Measurements from ENCODE around the gene MPIG6B.
A peak's percentile ranks its signal among the peaks of the same experiment; 100 is the strongest.

The MPIG6B gene

DNA sequence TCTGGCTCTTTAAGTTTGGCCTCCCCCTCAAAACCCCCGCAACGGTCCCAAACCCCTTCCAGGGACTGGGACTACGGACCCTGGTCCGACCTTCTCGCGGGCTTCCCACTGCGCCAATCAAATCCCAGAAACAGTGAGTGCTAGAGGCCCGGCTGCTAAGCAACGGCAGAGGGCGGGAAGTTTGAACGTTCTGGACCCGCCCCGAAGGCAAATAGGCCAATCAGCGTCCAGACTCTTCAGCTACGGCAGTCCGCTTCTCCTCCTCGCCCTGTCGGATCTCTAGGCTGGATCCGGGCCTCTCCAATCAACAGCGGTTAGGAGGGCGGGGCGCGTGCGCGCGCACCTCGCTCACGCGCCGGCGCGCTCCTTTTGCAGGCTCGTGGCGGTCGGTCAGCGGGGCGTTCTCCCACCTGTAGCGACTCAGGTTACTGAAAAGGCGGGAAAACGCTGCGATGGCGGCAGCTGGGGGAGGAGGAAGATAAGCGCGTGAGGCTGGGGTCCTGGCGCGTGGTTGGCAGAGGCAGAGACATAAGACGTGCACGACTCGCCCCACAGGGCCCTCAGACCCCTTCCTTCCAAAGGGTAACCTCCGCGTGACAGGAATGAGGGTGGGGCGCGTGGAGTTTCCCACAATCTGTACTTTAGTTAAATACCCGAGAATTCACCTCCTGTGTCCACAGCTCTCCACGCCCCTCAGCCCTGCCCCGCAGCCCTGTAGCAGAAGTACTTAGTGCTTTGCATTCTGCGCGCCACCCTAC is 16.6 kb downstream of the MPIG6B start, which contains the start of gene MSH5:
Gene MSH5 (plus strand): TSS at position 367 of the 758 bp plus-strand sequence. CDS start 462 bp downstream, outside the sequence.
- peaks cover 48% of the 10 kb centered on the region for H3K79me2 ChIP-seq (ENCODE audit: control insufficient read depth, low read length)
- H3K4me3 ChIP-seq (ENCODE audit: low read length), result peak within 1 kb of the TSS; percentile 84
- TF ChIP-seq, protein P1, sequence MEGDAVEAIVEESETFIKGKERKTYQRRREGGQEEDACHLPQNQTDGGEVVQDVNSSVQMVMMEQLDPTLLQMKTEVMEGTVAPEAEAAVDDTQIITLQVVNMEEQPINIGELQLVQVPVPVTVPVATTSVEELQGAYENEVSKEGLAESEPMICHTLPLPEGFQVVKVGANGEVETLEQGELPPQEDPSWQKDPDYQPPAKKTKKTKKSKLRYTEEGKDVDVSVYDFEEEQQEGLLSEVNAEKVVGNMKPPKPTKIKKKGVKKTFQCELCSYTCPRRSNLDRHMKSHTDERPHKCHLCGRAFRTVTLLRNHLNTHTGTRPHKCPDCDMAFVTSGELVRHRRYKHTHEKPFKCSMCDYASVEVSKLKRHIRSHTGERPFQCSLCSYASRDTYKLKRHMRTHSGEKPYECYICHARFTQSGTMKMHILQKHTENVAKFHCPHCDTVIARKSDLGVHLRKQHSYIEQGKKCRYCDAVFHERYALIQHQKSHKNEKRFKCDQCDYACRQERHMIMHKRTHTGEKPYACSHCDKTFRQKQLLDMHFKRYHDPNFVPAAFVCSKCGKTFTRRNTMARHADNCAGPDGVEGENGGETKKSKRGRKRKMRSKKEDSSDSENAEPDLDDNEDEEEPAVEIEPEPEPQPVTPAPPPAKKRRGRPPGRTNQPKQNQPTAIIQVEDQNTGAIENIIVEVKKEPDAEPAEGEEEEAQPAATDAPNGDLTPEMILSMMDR (IDR thresholded peaks at IDR 0.05; ENCODE audit: low read depth, low read length, poor library complexity, severe bottlenecking), result no peak
- no peak for TF ChIP-seq EZH2phosphoT487 (IDR thresholded peaks at IDR 0.05; ENCODE audit: borderline replicate concordance, low read length)
- H3K27ac ChIP-seq (ENCODE audit: low read depth, low read length), result peak within 1 kb of the TSS; percentile 96
- peaks cover 29% of the 10 kb centered on the region for H3F3A ChIP-seq (ENCODE audit: control insufficient read depth, insufficient read depth)
- no peaks in the 10 kb centered on the region for H4K20me1 ChIP-seq (ENCODE audit: control insufficient read depth, insufficient read depth, low read depth, low read length)
- H3K27me3 ChIP-seq (ENCODE audit: control insufficient read depth, low read length), result no peaks in the 10 kb centered on the region
- peaks cover 57% of the 10 kb centered on the region for H3K36me3 ChIP-seq (ENCODE audit: control insufficient read depth, low read length)
- H3K4me1 ChIP-seq (ENCODE audit: control insufficient read depth, low read length), result peaks cover 62% of the 10 kb centered on the region
- H3K9me3 ChIP-seq (ENCODE audit: control insufficient read depth, insufficient read depth, low read length), result no peaks in the 10 kb centered on the region
- H3K4me2 ChIP-seq (ENCODE audit: low read length), result peak within 1 kb of the TSS; percentile 93
- H3K9me2 ChIP-seq (replicated peaks; ENCODE audit: control insufficient read depth, low read length), result no peaks in the 10 kb centered on the region

DNA sequence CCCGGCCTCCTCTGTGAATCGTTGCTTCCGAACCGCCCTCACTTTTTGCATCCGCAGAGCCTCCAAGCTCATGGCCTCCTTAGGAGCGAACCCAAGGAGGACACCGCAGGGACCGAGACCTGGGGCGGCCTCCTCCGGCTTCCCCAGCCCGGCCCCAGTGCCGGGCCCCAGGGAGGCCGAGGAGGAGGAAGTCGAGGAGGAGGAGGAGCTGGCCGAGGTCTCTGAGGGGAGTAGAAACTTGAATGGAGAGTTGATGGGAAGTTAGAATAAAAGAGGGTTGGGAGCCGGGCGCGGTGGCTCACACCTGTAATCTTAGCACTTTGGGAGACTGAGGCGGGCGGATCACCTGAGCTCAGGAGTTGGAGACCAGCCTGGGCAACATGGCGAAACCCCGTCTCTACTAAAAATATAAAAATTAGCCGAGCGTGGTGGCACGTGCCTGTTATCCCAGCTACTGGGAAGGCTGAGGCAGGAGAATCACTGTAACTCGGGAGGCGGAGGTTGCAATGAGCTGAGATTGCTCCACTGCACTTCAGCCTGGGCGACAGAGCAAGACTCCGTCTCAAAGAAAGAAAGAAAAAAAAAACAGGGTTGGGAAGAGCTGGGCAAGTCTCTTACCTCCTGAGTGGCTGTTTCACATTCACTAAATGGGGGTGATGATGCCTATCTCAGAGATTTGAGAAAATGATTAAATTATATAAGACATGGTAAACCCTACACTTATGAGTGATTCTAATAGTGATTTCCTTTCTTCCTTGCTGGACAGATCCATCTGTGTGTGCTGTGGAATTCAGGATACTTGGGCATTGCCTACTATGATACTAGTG is 17.4 kb downstream of the MPIG6B start:
- Histone ChIP-seq H3K79me2 (ENCODE audit: control insufficient read depth, low read length) (peaks cover 40% of the 10 kb centered on the region), H3K27ac (ENCODE audit: low read depth, low read length) (peak overlapping the region; percentile 96), H3K9me2 (replicated peaks; ENCODE audit: control insufficient read depth, low read length) (no peaks in the 10 kb centered on the region), H4K20me1 (ENCODE audit: control insufficient read depth, insufficient read depth, low read depth, low read length) (no peaks in the 10 kb centered on the region), H3F3A (ENCODE audit: control insufficient read depth, insufficient read depth) (peaks cover 29% of the 10 kb centered on the region), H3K4me2 (ENCODE audit: low read length) (peak overlapping the region; percentile 93), H3K27me3 (ENCODE audit: control insufficient read depth, low read length) (no peaks in the 10 kb centered on the region), H3K4me1 (ENCODE audit: control insufficient read depth, low read length) (peaks cover 60% of the 10 kb centered on the region), H3K4me3 (ENCODE audit: low read length) (peak overlapping the region; percentile 84), H3K36me3 (ENCODE audit: control insufficient read depth, low read length) (peaks cover 55% of the 10 kb centered on the region), H3K9me3 (ENCODE audit: control insufficient read depth, insufficient read depth, low read length) (no peaks in the 10 kb centered on the region)
- TF ChIP-seq, protein P1 (IDR thresholded peaks at IDR 0.05; ENCODE audit: low read depth, low read length, poor library complexity, severe bottlenecking), result no peak
- no peak for TF ChIP-seq EZH2phosphoT487 (IDR thresholded peaks at IDR 0.05; ENCODE audit: borderline replicate concordance, low read length)

DNA sequence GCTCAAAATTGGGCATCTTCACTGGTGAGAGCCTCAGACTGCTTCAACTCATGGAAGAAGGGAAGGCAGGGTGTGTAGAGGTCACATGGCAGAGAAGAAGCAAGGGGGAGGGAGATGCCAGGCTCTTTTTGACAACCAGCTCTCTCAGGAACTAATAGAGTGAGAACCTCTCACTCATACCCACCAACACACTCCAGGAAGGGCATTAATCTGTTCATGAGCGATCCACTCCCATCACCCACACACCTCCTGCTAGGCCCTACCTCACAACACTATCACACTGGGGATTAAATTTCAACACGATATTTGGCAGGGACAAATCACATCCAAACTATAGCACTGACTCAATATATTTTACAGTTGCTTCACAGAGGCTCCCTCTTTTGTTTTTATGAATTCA is 18.6 kb downstream of the MPIG6B start:
- Histone ChIP-seq H3F3A (ENCODE audit: control insufficient read depth, insufficient read depth) (peaks cover 25% of the 10 kb centered on the region), H3K27me3 (ENCODE audit: control insufficient read depth, low read length) (no peaks in the 10 kb centered on the region), H4K20me1 (ENCODE audit: control insufficient read depth, insufficient read depth, low read depth, low read length) (no peaks in the 10 kb centered on the region), H3K4me3 (ENCODE audit: low read length) (no peak overlapping the region), H3K4me1 (ENCODE audit: control insufficient read depth, low read length) (peaks cover 56% of the 10 kb centered on the region), H3K36me3 (ENCODE audit: control insufficient read depth, low read length) (peaks cover 52% of the 10 kb centered on the region), H3K79me2 (ENCODE audit: control insufficient read depth, low read length) (peaks cover 28% of the 10 kb centered on the region), H3K27ac (ENCODE audit: low read depth, low read length) (no peak overlapping the region), H3K9me3 (ENCODE audit: control insufficient read depth, insufficient read depth, low read length) (no peaks in the 10 kb centered on the region), H3K4me2 (ENCODE audit: low read length) (peak overlapping the region; percentile 93), H3K9me2 (replicated peaks; ENCODE audit: control insufficient read depth, low read length) (no peaks in the 10 kb centered on the region)
- TF ChIP-seq, protein P1 (IDR thresholded peaks at IDR 0.05; ENCODE audit: low read depth, low read length, poor library complexity, severe bottlenecking), result no peak
- no peak for TF ChIP-seq EZH2phosphoT487 (IDR thresholded peaks at IDR 0.05; ENCODE audit: borderline replicate concordance, low read length)
